Left ventricle myocardium superior (tissue), 1 donor: ENCODE measurements around the gene TMEM151B. TPM values are rescaled to one million over a fixed set of nuclear protein-coding genes. Genes with fewer than 3 reads are reported as not detected.
"Not testable (repeated sequence)": the region's sequence is repeated elsewhere in the genome, so short reads cannot be mapped to it uniquely, and the experiment has no call there.

Source experiments
- ATAC-seq: fragments of 200-7000 bp; cut with Tn5 transposase; one replicate; pipeline ENCODE4 v1.9.1; 2020; ENCODE audit warnings: mild to moderate bottlenecking, moderate library complexity
- DNase-seq: peaks from one replicate; pipeline ENCODE4 v3.0.0-alpha.2; 2020
- intact Hi-C: fragments of 100-400 bp; cut with micrococcal nuclease; formaldehyde crosslinking; loops from one replicate; pipeline ENCODE4 v1.11.0; 2022
- total RNA-seq: library from RNA; stranded (reverse); fragmentation: NEBNext Ultra II Directional; extraction: Animal tissue kit (Norgen Biotek cat#: 25700); gene quantifications from one replicate; pipeline ENCODE4 v1.2.1, GENCODE V29; 2021
- donor health status: DM: no; HTN: yes; CAD: no; lungs with severe emphysema.

TMEM151B gene
- total RNA-seq, 1 donor from 2014 or later = not detected

- no peak for ATAC-seq
- no peak for DNase-seq
- intact Hi-C loops = loop anchor here (10.0 kb wide), 1 partner anchor 45 kb away; the partner anchor contains the start of gene NFKBIE
Observed at GRCh38 chr6:44310241-44310640, 40.0 kb downstream of the TMEM151B start.

- ATAC-seq = no peak
- DNase-seq = no peak
- intact Hi-C loops = loop anchor here (10.0 kb wide), 1 partner anchor 47 kb away; the partner anchor contains the start of gene NFKBIE
Observed at GRCh38 chr6:44311304-44311703, 41.1 kb downstream of the TMEM151B start.

GRCh38 chr6:44311767-44312166 lies 41.5 kb downstream of the TMEM151B start:
- DNase-seq (no peak), ATAC-seq (no peak)
- intact Hi-C loops = loop anchor here (10.0 kb wide), 1 partner anchor 47 kb away; the partner anchor contains the start of gene NFKBIE

GRCh38 chr6:44312901-44313788 lies 42.9 kb downstream of the TMEM151B start, which contains the start of gene AARS2:
TSS of gene AARS2 (minus strand) at chr6:44313347. CDS start at chr6:44313323, 24 bp downstream.
- peak; percentile 92 for DNase-seq
- intact Hi-C loops = loop anchor here (10.0 kb wide), 1 partner anchor 48 kb away; the partner anchor contains the start of gene NFKBIE
- peak; percentile 92 for ATAC-seq

- not testable (repeated sequence) for DNase-seq, ATAC-seq
- intact Hi-C loops = loop anchor here (10.0 kb wide), 1 partner anchor 50 kb away; the partner anchor contains the start of gene NFKBIE
Observed at GRCh38 chr6:44314657-44315056, 44.4 kb downstream of the TMEM151B start.

- intact Hi-C loops = loop anchor here (10.0 kb wide), 1 partner anchor 51 kb away; the partner anchor contains the start of gene NFKBIE
- no peak for DNase-seq
- ATAC-seq = no peak
Observed at GRCh38 chr6:44315516-44315915, 45.3 kb downstream of the TMEM151B start.

GRCh38 chr6:44315951-44316350 lies 45.7 kb downstream of the TMEM151B start:
- intact Hi-C loops = loop anchor here (10.0 kb wide), 1 partner anchor 51 kb away; the partner anchor contains the start of gene NFKBIE
- DNase-seq = no peak
- ATAC-seq = no peak

- ATAC-seq = no peak
- intact Hi-C loops = loop anchor here (10.0 kb wide), 1 partner anchor 52 kb away; the partner anchor contains the start of gene NFKBIE
- no peak for DNase-seq
Observed at GRCh38 chr6:44316481-44316880, 46.2 kb downstream of the TMEM151B start.

GRCh38 chr6:44317136-44317631 lies 46.9 kb downstream of the TMEM151B start:
- DNase-seq, ATAC-seq: not testable (repeated sequence)
- intact Hi-C loops = loop anchor here (10.0 kb wide), 1 partner anchor 52 kb away; the partner anchor contains the start of gene NFKBIE

GRCh38 chr6:44321210-44321609 lies 51.0 kb downstream of the TMEM151B start:
- no peak for DNase-seq
- intact Hi-C loops = no loop called here
- ATAC-seq = no peak

GRCh38 chr6:44327096-44327495 lies 56.8 kb downstream of the TMEM151B start:
- DNase-seq (no peak), ATAC-seq (no peak)
- intact Hi-C loops = no loop called here

GRCh38 chr6:44327760-44328159 lies 57.5 kb downstream of the TMEM151B start:
- DNase-seq (no peak), ATAC-seq (no peak)
- intact Hi-C loops = no loop called here

- DNase-seq, ATAC-seq, intact Hi-C loops: not testable (repeated sequence)
Observed at GRCh38 chr6:44328203-44328602, 58.0 kb downstream of the TMEM151B start.

- no peak for ATAC-seq
- DNase-seq = no peak
- intact Hi-C loops = no loop called here
Observed at GRCh38 chr6:44329858-44330257, 59.6 kb downstream of the TMEM151B start.

GRCh38 chr6:44332585-44332984 lies 62.3 kb downstream of the TMEM151B start:
- no peak for ATAC-seq
- intact Hi-C loops = no loop called here

GRCh38 chr6:44333273-44333919 lies 63.1 kb downstream of the TMEM151B start:
- no peak for DNase-seq
- ATAC-seq = no peak
- intact Hi-C loops = no loop called here

More at GRCh38 chr6:44332585-44332984, 62.3 kb downstream of the TMEM151B start:
- DNase-seq = no peak

GRCh38 chr6:44333942-44334341 lies 63.7 kb downstream of the TMEM151B start:
- DNase-seq (no peak), ATAC-seq (no peak)
- intact Hi-C loops = no loop called here

GRCh38 chr6:44335631-44336030 lies 65.4 kb downstream of the TMEM151B start:
- DNase-seq = no peak
- intact Hi-C loops = loop anchor here (5.0 kb wide), 1 partner anchor 68 kb away; the partner anchor contains the start of gene NFKBIE
- no peak for ATAC-seq
